Measurements from ENCODE around the gene PSME1.
A peak's percentile ranks its signal among the peaks of the same experiment; 100 is the strongest.
"Not testable (repeated sequence)": the region's sequence is repeated elsewhere in the genome, so short reads cannot be mapped to it uniquely, and the experiment has no call there.

Gene PSME1

DNA sequence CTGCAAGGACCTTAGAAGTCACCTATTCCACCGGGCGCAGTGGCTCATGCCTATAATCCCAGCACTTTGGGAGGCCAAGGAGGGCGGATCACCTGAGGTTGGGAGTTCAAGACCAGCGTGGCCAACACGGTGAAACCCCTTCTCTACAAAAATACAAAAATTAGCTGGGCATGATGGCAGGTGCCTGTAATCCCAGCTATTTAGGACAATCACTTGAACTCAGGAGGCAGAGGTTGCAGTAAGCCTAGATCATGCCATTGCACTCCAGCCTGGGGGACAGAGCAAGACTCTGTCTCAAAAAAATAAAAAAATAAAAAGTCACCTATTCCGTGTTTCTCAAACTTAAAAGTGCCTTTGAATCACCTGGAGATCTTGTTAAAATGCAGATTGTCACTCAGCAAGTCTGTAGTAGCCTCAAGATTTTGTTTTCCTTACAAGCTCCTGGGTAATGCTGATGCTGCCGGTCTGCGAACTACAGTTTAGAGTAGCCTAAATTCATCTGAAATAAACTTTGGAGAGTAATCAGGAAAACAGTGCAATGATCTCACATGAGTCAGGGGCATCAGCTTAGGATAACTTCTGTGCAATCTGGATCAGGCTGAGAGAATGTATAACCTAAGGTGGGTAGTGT lies 30.3 kb upstream of the PSME1 start:
- not testable (repeated sequence) for DNase-seq (ENCODE audit: low spot score)

DNA sequence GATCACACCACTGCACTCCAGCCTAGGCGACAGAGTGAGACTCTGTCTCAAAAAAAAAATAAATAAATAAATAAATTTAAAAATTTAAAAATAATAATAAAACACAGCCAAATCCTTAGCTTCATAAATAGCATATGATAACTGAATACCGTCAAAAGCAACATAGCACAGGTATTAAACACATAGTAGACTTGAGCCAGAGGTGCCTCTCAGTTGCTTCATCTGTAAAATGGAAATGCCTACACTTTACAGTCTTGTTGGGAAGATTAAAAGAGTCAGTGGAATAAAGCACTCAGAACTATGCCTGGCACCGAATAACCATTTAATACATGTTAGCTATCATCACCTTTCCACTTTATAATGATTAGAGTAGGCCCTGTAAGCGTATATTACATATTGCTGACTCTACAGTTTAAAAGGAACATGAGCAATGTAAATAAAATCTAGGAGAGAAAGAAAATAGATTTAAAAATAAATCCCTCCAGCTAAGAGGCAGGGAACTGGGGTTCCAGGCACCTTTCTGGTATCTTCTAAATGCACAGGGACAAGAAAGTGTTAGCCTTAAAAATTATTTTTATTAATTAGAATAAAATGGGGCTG lies 29.2 kb upstream of the PSME1 start:
- no peak for DNase-seq (ENCODE audit: low spot score)

DNA sequence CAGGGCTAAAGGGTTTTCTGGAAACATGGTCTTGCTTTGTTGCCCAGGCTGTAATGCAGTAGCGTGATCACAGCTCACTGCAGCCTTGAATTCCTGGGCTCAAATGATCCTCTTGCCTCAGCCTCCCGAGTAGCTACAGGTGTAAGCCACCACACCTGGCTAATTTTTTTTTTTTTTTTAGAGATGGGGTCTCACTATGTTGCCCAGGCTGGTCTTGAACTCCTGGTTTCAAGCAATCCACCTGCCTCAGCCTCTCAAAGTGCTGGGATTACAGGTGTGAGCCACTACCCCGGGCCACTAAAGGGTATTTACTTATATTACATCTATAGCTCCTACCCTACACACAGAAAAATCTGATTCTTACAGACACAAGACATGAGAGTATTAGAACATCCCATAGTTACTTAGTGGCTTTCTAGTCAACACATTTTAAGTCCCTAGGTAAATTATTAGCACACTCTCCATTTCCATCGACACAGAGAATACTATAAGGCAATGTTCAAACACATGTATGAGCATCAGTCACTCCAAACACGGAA lies 27.6 kb upstream of the PSME1 start:
- DNase-seq (ENCODE audit: low spot score) = no peak

DNA sequence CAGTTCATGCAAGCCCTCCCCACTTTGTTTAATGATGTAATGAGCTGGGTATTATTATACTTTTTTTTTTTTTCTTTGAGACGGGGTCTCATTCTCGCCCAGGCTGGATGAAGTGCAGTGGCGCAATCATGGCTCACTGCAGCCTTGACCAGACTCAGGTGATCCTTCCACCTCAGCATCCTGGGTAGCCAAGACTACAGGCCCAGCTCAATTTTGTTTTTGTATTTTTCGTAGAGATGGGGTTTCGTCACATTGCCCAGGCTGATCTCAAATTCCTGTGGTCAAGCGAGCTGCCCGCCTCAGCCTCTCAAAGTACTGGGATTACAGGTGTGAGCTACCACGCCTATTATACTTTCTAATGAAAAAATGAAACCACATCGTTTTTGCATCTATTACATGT lies 25.9 kb upstream of the PSME1 start:
- DNase-seq (ENCODE audit: low spot score) = no peak

DNA sequence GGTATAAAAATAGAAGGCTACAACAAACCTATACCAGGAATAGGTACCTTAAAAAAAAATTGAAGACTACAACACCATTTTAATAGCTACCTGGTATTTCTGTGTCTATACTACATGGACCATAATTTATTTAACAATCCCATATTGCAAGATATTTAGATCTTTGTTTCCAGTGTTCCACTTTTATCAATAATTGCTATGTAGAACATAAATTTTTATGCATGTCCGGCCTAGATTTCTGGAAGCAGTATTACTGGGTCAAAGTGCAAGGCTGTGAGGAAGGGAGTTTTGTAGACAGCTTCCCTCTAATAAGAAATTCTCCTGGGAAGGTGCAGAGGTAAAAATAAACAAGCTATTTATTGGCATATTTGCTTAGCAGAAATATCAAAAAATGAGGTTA lies 25.5 kb upstream of the PSME1 start:
- no peak for DNase-seq (ENCODE audit: low spot score)

DNA sequence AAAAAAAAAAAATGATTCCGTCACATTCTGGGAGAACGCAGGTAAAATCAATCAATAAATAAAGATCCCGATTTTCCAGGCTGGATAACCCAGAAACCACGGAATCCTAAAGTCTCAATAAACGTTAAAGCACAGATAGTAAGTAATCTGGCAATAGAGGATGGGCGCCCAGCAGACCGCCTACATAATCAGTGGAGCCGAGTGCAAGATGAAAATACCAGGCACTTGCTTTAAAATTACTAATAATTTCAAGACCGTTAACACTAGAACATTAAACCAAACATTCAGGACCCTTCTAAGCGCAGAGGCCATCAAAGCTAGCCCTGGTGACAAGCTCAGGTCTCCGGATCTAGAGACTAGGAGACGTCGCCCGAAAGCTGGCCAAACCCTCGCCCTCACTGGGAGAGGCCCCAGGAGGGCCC lies 22.6 kb upstream of the PSME1 start:
- no peak for DNase-seq (ENCODE audit: low spot score)

DNA sequence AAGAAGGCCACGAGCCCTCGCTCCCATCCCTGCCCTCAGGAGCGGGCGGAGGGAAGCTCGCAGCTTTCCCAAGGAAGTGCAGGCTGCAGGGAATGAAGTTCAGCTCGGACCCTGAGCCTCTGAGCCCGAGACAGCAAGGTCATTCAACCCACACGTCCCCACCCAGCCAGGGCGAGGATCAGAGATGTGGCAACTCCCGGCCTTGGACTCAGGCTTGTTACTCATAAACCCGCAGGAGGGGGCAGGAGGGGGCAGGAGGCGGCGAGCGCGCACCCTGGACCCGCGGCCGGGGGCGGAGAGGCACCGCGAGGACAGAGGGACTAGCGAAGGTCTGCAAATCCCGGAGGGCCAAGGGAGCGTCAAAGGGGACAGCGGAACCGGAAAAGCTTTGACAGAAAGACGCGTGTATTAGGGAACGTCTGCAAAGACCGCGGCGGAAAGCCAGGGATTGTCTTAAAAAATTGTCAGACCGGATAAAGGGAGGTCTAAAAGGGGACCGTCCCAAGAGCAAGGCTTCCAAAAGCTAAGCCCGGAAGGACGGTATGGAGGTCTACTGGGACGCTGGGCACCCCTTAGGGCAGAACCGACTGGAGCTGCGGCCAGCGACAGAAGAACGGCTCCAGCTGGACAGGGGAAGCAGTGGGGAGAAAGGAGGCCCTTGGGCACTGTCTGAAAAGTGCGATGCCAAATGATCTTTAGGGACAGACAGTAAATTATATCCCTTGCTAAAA lies 22.0 kb upstream of the PSME1 start:
- DNase-seq (ENCODE audit: low spot score) = peak; percentile 75

DNA sequence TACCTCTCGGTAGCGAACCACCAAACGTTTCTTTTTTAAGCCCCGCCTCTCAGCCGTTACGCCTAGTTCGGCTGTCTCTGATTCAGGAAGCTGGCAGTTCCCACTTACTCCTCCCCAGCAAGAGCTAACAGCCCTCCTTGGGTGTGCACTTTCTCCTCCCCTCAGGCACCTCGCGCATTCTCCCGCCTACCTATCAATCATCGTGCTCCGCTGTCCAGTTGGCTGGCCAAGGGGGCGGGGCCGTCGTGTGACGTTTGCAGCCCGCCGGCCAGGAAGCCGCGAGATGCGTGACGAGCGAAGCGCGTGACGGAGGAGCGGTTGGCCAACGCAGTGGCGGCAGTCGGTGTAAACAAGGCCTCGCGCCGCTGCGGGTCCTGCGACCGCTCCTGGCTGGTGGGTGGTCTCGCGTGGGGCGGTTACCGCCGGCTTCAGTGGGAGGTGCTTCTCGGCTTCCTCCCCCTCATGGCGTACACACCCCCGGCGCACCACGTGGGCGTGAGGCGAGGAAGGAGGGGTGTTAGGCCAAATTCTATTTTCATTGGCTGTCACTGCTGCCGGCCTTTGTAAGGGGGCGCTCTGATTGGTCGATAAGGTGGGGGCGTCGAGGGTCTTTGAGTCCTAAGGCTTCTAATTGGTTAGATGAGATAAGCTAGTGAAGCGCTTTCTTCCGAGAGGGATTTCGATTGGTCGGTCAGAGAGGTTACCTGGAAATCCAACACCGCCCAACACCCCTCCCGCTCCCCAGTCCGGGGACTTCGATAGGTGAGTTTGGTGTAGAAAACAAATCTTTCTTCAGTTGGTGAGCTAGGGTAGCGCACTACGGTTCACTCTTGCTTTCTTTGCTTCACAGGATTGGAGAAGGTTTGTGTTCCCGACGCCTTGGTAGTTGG lies 21.2 kb upstream of the PSME1 start, which contains the start of the genes DCAF11 and NRL:
Gene DCAF11 (plus strand): TSS at position 246 of the 890 bp plus-strand sequence. CDS start 818 bp downstream, outside the sequence.
Gene NRL (minus strand): TSS at position 418 of the 890 bp plus-strand sequence. CDS start 32,101 bp downstream, outside the sequence.
- DNase-seq (ENCODE audit: low spot score) = peak; percentile 100

DNA sequence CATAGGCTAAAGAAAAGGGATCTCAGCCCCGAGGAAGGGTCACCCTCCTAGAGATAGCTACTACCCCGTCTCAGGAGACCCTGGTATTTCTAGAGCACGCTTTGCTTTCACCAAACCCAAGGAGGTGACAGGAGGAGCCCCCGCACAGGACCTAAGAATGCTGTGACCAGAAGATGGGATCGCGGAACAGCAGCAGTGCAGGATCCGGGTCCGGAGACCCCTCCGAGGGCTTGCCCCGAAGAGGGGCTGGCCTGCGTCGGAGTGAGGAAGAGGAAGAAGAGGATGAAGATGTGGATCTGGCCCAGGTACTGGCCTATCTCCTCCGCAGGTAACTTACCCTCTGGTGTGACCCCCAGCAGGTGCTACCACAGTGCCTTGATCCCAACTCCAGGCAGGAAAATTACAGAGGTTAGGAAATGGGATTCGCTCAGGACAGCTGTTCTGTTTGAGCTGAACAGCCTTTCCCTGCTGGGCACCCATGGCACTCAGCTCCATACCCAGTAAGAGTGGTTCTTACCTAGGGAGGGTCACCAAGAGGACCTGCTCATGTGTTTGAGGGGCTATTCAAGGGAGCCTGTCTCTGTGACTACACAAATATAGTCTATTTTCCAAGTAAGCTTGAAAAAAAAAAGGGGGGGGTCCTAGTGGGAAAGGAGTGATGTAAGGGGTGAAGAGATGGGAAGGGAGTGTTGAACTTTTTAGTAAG lies 20.4 kb upstream of the PSME1 start:
- no peak for DNase-seq (ENCODE audit: low spot score)

DNA sequence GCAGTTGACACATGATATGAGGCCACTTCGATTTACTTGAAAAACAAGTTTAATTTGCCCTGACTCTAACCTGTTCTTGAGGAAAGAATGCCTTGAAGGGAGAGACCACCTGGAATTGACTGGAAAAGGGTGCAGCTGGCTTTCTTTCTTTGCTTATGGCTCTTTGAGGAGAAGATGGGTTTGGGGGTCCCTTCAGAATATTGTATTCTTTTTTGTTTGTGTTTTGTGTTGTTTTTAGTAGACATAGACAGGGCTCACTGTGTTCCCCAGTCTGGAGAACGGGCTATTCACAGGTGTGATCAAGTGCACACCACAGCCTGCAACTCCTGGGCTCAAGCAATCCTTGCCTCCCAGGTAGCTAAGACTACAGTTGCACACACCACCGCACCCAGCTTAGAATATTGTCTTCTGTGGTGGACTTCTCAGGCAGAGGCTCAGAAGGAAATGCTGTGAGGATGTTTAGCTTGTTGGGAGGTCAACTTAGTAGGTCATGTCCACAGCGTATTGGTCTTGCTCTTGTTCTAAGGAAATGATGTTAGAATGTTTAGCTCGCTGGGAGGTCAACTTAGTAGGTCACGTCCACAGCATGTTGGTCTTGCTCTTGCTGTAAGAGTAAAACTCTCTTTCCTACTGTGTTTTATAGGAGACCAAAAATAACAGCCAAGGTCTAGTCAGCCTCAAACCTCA lies 19.7 kb upstream of the PSME1 start:
- DNase-seq (ENCODE audit: low spot score) = no peak

DNA sequence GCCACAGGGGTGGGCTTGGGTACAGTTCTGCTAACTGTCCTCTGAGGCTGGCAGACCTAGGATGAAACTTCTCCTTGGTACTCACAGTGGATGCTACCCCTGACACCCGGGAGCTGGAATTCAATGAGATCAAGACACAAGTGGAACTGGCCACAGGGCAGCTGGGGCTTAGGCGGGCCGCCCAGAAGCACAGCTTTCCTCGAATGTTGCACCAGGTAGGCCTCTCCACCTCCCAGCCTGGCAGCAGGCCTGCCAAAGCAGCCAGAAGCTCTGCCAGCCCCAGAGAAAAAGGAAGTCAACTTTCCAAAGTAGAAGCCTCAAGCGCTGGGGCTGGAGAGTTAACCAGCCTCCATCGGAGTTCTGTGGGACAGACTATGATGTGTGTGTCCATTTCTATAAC lies 18.8 kb upstream of the PSME1 start:
- DNase-seq (ENCODE audit: low spot score) = no peak

DNA sequence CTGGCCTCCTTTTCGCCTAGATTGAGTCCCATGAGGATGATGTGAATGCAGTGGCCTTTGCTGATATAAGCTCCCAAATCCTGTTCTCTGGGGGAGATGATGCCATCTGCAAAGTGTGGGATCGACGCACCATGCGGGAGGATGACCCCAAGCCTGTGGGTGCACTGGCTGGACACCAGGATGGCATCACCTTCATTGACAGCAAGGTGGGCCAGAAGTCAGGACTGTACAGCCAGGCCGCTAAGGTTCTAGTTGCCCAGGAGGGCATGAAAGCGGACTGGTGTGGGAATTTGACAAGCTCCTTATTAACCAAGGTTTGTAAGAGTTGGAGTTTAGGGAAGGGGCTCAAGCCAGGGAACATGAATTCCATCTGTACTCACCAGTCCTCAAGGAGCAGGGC lies 16.3 kb upstream of the PSME1 start:
- no peak for DNase-seq (ENCODE audit: low spot score)

DNA sequence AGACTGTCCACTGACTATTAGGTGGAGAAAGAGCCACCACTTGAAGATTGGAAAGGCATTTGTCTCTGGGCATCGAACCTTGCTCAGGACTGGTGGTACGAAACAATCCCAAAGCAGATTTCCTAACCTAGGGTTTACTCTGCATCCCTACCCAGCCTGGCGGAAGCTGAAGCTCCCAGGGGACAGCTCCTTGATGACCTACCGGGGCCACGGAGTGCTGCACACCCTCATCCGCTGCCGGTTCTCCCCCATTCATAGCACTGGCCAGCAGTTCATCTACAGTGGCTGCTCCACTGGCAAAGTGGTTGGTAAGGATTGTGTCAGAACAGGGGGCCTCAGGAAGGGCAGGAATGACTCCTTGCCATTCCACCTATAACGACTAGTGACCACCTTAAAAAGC lies 14.8 kb upstream of the PSME1 start:
- DNase-seq (ENCODE audit: low spot score) = no peak

DNA sequence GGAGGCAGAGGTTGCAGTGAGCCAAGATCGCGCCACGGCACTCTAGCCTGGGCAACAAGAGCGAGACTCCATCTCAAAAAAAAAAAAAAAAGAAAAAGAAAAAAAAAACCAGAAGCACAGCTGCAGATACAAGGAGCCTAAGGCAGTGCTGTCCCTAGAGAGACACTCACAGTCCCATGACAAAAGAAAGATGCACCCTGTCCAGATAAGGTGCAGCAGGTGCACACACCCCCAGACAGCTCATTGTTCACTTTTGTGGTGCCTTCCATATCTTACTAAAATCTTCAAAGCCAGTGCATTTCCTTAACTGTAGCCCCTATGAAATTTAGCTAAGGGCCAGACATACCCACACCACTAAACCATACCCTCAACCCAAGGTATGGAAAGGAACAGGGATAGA lies 13.6 kb upstream of the PSME1 start:
- peak; percentile 23 for DNase-seq (ENCODE audit: low spot score)

DNA sequence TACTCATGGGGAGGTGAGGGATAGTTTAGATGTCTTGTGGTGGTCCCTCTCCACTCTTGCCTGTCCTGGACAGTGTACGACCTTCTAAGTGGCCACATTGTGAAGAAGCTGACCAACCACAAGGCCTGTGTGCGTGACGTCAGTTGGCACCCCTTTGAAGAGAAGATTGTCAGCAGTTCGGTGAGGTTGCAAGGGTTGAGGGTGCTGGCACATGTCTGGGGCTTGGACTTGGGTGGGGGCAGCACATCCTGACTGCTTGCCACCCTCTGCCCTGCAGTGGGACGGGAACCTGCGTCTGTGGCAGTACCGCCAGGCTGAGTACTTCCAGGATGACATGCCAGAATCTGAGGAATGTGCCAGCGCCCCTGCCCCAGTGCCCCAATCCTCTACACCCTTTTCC lies 13.1 kb upstream of the PSME1 start:
- DNase-seq (ENCODE audit: low spot score) = peak; percentile 69

DNA sequence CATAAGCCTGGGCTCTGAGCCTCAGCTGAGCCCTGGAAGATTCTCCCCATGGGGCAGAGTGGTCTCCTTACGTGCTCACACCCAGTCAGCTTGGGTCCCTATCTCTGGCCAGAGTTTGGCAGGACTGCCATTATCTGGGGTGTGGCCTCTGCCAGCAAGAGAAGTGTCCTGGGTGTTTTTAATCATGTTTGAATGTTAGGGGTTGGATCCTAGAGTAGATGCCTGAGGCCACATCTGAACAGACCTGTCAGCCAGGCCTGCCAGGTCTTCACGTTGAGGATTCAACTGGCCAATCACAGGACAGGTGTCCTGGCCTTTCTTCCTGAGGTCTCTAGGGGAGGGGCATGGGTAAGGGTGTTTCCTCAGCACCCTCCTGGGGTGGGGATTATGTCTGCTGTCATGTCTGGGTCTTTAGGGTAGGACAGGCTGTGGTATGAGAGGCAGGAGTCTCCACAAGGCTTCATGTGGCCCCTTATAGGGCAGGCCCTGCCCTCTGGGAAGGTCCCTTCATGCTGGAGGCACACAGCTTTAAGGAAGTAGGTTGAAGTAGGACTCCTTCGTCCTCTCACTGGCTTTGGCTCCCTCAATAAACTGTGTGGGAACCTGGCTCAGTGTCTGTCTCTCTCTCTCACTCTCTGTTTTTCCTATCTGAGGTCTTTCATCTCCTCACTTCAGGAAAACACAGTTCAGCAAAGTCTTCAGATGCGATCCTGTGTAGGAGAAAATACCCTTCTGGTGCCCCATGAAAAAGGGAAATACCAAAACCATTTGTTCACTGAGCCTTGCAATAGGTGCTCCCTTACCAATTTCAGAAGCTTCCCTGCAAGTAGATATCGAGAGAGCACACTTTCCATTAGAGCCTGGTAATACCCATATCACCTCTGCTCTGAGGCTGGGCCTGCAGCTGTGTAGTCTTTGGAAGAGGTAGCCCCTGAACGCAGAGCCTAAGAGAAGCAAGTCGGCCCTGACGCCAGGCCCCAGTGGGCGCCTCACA lies 12.3 kb upstream of the PSME1 start:
- DNase-seq (ENCODE audit: low spot score) = peak; percentile 93

DNA sequence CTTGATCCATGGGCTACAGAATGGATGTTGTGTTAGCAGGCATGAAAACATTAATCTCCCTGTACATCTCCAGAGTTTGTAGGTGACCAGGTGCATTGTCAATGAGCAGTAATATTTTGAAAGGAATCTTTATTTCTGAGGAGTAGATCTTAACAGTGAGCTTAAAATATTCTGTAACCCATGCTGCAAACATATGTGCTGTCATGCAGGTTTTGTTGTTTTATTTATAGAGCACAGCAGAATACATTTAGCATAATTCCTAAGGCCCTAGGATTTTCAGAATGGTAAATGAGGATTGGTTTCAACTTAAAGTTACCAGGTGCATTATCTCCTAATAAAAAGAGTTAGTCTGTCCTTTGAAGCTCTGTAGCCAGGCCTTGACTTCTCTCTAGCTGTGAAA lies 9.1 kb upstream of the PSME1 start:
- no peak for DNase-seq (ENCODE audit: low spot score)

DNA sequence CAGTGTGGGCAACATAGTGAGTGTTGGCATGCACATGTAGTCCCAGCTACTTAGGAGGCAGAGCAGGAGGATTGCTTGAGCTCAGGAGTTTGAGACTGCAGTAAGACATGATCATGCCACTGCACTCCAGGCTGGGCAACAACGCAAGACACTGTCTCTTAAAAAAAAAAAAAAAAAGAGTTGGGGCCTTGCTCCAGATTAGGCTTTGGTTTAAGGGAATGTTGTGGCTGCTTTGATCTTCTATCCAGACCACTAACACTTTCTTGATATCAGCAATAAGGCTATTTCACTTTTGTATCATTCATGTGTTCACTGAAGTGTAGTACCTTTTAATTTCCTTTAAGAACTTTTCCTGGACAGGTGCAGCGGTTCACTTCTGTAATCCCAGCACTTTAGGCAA lies 8.3 kb upstream of the PSME1 start:
- DNase-seq (ENCODE audit: low spot score) = no peak

DNA sequence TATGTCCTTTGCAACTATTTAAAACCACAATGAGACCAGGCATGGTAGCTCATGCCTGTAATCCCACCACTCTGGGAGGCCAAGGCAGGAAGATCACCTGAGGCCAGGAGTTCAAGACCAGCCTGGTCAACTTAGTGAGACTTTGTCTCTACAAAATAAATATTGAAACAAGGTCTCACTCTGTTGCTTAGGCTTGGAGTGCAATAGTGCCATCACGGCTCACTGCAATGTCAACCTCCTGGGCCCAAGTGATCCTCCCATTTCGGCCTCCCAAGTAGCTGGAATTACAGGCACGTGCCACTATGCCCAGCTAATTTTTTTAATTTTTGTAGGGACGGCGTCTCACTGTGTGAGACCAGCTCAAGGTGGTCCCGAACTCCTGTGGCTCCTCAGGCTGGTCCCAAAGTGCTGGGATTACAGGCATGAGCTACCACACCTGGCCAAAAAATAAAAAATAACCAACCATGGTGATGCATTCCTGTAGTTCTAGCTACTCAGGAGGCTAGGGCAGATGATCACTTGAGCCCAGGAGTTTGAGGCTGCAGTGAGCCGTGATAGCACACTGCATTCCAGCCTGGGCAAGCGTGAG lies 6.5 kb upstream of the PSME1 start:
- DNase-seq (ENCODE audit: low spot score) = no peak

Measured in hematopoietic multipotent progenitor cell treated with erythropoietin and hydrocortisone succinate and interleukin-3 and kit ligand, for 15 days (in vitro differentiated cells).